GM23338 (cell line): ENCODE data around the gene KLK6. TPM values are rescaled to one million over a fixed set of nuclear protein-coding genes. Genes with fewer than 3 reads are reported as not detected.

Experiments used
- ATAC-seq: fragments of 200-7000 bp; cut with Tn5 transposase; 3 replicates; pipeline ENCODE4 v1.9.1; 2020
- DNase-seq: peaks from one replicate; pipeline ENCODE4 v3.0.0-alpha.2; 2015; ENCODE audit warnings: low spot score
- H2AFZ ChIP-seq: fragments of 200-600 bp; sonication (generic); 2 replicates; pipeline ENCODE4 v1.8.0; 2016; ENCODE audit warnings: antibody characterized with exemption, mild to moderate bottlenecking, moderate library complexity
- H3F3A ChIP-seq: fragments of 200-600 bp; sonication (generic); replicated peaks from 2 replicates; pipeline ENCODE4 v1.8.0; 2017; ENCODE audit warnings: antibody characterized with exemption, mixed run types, low read depth
- H3K27ac ChIP-seq: fragments of 200-600 bp; sonication (generic); 2 replicates; pipeline ENCODE4 v1.6.1; 2016; ENCODE audit warnings: low read depth
- H3K27me3 ChIP-seq: fragments of 200-600 bp; sonication (generic); 2 replicates; pipeline ENCODE4 v1.8.0; 2016; ENCODE audit warnings: mild to moderate bottlenecking, mixed run types, moderate library complexity; ENCODE audit not compliant: insufficient read depth
- H3K36me3 ChIP-seq: fragments of 200-600 bp; sonication (generic); 2 replicates; pipeline ENCODE4 v1.8.0; 2016; ENCODE audit warnings: mild to moderate bottlenecking; ENCODE audit not compliant: insufficient read depth
- H3K4me1 ChIP-seq: fragments of 200-600 bp; sonication (generic); 2 replicates; pipeline ENCODE4 v1.8.0; 2016; ENCODE audit warnings: mild to moderate bottlenecking, moderate library complexity; ENCODE audit not compliant: insufficient read depth
- H3K4me2 ChIP-seq: fragments of 200-600 bp; sonication (generic); 2 replicates; pipeline ENCODE4 v1.7.1; 2017; ENCODE audit warnings: mixed run types
- H3K4me3 ChIP-seq: fragments of 200-600 bp; sonication (generic); 2 replicates; pipeline ENCODE4 v1.6.1; 2016; ENCODE audit warnings: mixed run types
- H3K79me2 ChIP-seq: fragments of 200-600 bp; sonication (generic); replicated peaks from 2 replicates; pipeline ENCODE4 v1.8.0; 2017; ENCODE audit warnings: mild to moderate bottlenecking; ENCODE audit not compliant: insufficient read depth
- H3K9me2 ChIP-seq: fragments of 200-600 bp; sonication (generic); 2 replicates; pipeline ENCODE4 v1.8.0; 2017; ENCODE audit not compliant: insufficient read depth
- H4K20me1 ChIP-seq: fragments of 200-600 bp; sonication (generic); replicated peaks from 2 replicates; pipeline ENCODE4 v1.8.0; 2017; ENCODE audit warnings: mild to moderate bottlenecking; ENCODE audit not compliant: insufficient read depth
- H3K27ac Mint-ChIP-seq: 2 replicates; pipeline ENCODE4 v1.8.0; 2020; ENCODE audit warnings: inconsistent platforms, mild to moderate bottlenecking, moderate library complexity, mixed read lengths
- H3K27me3 Mint-ChIP-seq: 3 replicates; pipeline ENCODE4 v1.8.0; 2022; ENCODE audit warnings: low read depth, mild to moderate bottlenecking, moderate library complexity, mixed read lengths, inconsistent platforms; ENCODE audit not compliant: insufficient read depth, poor library complexity
- H3K36me3 Mint-ChIP-seq: 3 replicates; pipeline ENCODE4 v1.8.0; 2021; ENCODE audit warnings: low read depth, mild to moderate bottlenecking, inconsistent platforms, moderate library complexity, mixed read lengths
- H3K4me1 Mint-ChIP-seq: 3 replicates; pipeline ENCODE4 v1.8.0; 2020; ENCODE audit warnings: mild to moderate bottlenecking, inconsistent platforms, mixed read lengths
- H3K4me3 Mint-ChIP-seq: 3 replicates; pipeline ENCODE4 v1.8.0; 2021; ENCODE audit warnings: moderate library complexity, mild to moderate bottlenecking, inconsistent platforms, mixed read lengths
- H3K9me3 Mint-ChIP-seq: 3 replicates; pipeline ENCODE4 v1.8.0; 2020; ENCODE audit warnings: moderate library complexity, mild to moderate bottlenecking, inconsistent platforms, mixed read lengths
- CREB1 ChIP-seq: fragments of 250-450 bp; sonication (Bioruptor Pico); IDR thresholded peaks from 2 replicates; pipeline ENCODE4 v1.5.0; 2020; ENCODE audit warnings: low read depth, mild to moderate bottlenecking, moderate library complexity
- ETS1 ChIP-seq: IDR thresholded peaks from 2 replicates; pipeline ENCODE4 v1.6.1; 2016; ENCODE audit warnings: antibody characterized with exemption
- EZH2 ChIP-seq: fragments of 200-600 bp; sonication (generic); IDR thresholded peaks from one replicate; pipeline ENCODE4 v1.8.0; 2017; ENCODE audit warnings: antibody characterized with exemption, mild to moderate bottlenecking, low read depth; ENCODE audit not compliant: unreplicated experiment
- EZH2phosphoT487 ChIP-seq: fragments of 200-600 bp; sonication (generic); IDR thresholded peaks from one replicate; pipeline ENCODE4 v1.8.1; 2018; ENCODE audit warnings: antibody characterized with exemption; ENCODE audit not compliant: unreplicated experiment
- JUNB ChIP-seq: IDR thresholded peaks from one replicate; pipeline ENCODE4 v1.6.1; 2016; ENCODE audit warnings: antibody characterized with exemption; ENCODE audit not compliant: unreplicated experiment
- NANOG ChIP-seq: IDR thresholded peaks from 2 replicates; pipeline ENCODE4 v1.6.1; 2016; ENCODE audit warnings: antibody characterized with exemption, borderline replicate concordance
- POLR2AphosphoS5 ChIP-seq: IDR thresholded peaks from 2 replicates; pipeline ENCODE4 v1.6.1; 2016; ENCODE audit warnings: antibody characterized with exemption, low read depth
- REST ChIP-seq: IDR thresholded peaks from one replicate; pipeline ENCODE4 v1.6.1; 2018; ENCODE audit warnings: antibody characterized with exemption; ENCODE audit not compliant: unreplicated experiment
- ZNF114 ChIP-seq: fragments of 250-450 bp; sonication (Bioruptor Pico); IDR thresholded peaks from 2 replicates; pipeline ENCODE4 v1.5.0; 2020; ENCODE audit warnings: mild to moderate bottlenecking, moderate library complexity
- ZNF462 ChIP-seq: fragments of 250-450 bp; sonication (Bioruptor Pico); IDR thresholded peaks from 2 replicates; pipeline ENCODE4 v1.5.0; 2020; ENCODE audit warnings: mild to moderate bottlenecking, moderate library complexity
- polyA plus RNA-seq: library from polyadenylated mRNA; unstranded; fragments of >200 nt; fragmentation: Nextera tagmentation; extraction: Ambion mirVana; gene quantifications from 2 replicates; pipeline ENCODE4 v1.2.1, GENCODE V29; 2016
- total RNA-seq: library from RNA; depleted of rRNA; stranded (reverse); fragments of >200 nt; shearing (Covaris generic); gene quantifications from 2 replicates; pipeline ENCODE4 v1.2.3, GENCODE V29; 2014

Gene KLK6
- total and polyA plus RNA-seq, 2 experiments from 2014 or later: 0.47 to 0.56 TPM

GRCh38 chr19:50994129-50994528 is 24.7 kb upstream of the KLK6 start:
- H3K4me1 ChIP-seq: no peaks in the 10 kb centered on the region
- H3K27me3 Mint-ChIP-seq: peaks cover 16% of the 10 kb centered on the region
- H3K4me3 ChIP-seq: no peak overlapping the region
- no peaks in the 10 kb centered on the region for H3K9me2 ChIP-seq
- no peaks in the 10 kb centered on the region for H3K4me1 Mint-ChIP-seq
- H3K27ac Mint-ChIP-seq: no peak overlapping the region
- TF ChIP-seq REST: no peak
- no peak for TF ChIP-seq ETS1
- no peak for TF ChIP-seq ZNF114 (CRISPR knock-in tag)
- TF ChIP-seq EZH2phosphoT487: no peak
- TF ChIP-seq POLR2AphosphoS5: no peak
- no peak for TF ChIP-seq NANOG
- TF ChIP-seq JUNB: no peak
- no peak for TF ChIP-seq ZNF462 (CRISPR knock-in tag)
- no peak for TF ChIP-seq CREB1 (CRISPR knock-in tag)
- TF ChIP-seq EZH2: no peak
- peaks cover 7% of the 10 kb centered on the region for H3K9me3 Mint-ChIP-seq
- H3K79me2 ChIP-seq: no peaks in the 10 kb centered on the region
- no peaks in the 10 kb centered on the region for H3K27me3 ChIP-seq
- H3K4me2 ChIP-seq: no peak overlapping the region
- no peak for DNase-seq
- no peak overlapping the region for H3K4me3 Mint-ChIP-seq
- no peak overlapping the region for H3K27ac ChIP-seq
- ATAC-seq: no peak
- H3F3A ChIP-seq: no peaks in the 10 kb centered on the region
- no peaks in the 10 kb centered on the region for H4K20me1 ChIP-seq
- no peak overlapping the region for H2AFZ ChIP-seq
- H3K36me3 ChIP-seq: no peaks in the 10 kb centered on the region
- H3K36me3 Mint-ChIP-seq: no peaks in the 10 kb centered on the region
